Measurements from ENCODE around the gene TAF3. TPM values are rescaled to one million over a fixed set of nuclear protein-coding genes. Genes with fewer than 3 reads are reported as not detected.

The TAF3 gene
- total RNA-seq, 1 donor from 2014 or later, result 2.0 TPM

DNA sequence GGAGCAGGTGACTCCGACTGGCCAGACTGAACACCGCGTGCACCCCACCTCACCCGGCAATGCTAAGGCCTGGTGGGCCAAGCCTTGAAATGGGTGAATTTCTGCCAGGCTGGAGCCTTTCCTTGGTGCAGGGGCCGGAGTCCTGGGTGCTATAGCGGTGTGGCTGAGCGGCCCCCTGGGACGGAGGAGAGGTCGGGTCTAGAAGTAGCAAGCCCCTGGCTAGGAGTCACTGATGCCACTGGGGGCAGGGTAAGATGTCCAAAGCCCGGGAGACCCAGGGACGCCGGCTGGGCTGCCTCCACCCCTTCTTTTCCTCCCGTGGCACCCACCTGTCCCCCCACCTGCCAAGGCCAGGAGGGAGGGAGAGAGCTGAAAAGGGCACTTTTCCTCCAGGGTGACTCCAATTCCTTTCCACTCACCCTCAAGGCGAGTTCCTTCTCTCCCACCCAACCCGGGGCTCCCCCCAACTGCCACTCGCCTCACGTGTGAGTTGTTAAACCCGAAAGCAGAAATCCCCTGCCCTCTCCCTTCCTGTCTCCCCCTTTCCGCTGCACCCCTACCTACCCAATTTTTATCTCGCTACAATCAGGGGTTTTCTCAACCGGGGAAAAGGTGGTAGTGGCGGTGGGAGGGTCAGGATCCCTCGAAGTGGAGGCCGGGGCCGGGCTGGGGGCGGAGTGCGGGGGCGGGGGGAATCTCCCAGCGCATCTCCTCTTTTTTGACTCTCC is 230.1 kb downstream of the TAF3 start:
- DNase-seq, result no peak

- DNase-seq, result no peak
These were observed 230.9 kb downstream of the TAF3 start for GRCh38 chr10:8049045-8049864.

DNA sequence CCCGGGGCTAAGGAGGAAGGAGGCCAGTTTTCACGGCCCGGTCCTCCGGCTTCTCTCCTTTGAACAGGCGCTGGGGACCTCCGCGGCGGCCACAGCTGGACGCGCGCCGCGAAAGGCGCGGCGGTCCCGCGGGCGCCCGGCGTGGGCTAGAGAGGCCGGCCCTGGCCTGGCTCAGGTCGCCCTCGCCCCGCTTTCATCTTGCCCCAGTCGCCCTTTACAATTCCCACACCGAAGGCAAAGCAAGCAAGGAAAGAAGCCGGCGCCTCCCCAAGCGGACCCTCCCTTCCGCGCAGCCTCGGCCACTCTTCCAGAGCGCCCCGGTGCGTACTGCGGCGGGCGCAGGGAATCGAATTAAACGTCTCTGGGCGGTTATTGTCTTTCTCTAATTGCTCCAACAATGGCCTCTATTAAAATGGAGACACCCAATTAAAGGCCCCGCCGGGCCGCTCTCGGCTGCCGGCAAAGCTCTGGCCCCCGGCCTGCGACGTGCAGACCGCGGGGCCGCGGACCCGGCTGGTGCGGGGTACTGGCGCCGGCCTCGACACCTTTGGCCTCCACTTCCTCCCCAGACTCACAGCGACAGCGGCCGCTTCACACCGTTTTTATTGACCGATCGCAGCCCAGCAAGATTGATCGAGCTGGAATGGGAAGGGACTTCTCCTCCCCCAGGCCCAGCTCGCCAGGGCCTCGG is 231.7 kb downstream of the TAF3 start:
- no peak for DNase-seq

GRCh38 chr10:8050556-8051108 is 232.3 kb downstream of the TAF3 start:
- peak; percentile 49 for DNase-seq

DNA sequence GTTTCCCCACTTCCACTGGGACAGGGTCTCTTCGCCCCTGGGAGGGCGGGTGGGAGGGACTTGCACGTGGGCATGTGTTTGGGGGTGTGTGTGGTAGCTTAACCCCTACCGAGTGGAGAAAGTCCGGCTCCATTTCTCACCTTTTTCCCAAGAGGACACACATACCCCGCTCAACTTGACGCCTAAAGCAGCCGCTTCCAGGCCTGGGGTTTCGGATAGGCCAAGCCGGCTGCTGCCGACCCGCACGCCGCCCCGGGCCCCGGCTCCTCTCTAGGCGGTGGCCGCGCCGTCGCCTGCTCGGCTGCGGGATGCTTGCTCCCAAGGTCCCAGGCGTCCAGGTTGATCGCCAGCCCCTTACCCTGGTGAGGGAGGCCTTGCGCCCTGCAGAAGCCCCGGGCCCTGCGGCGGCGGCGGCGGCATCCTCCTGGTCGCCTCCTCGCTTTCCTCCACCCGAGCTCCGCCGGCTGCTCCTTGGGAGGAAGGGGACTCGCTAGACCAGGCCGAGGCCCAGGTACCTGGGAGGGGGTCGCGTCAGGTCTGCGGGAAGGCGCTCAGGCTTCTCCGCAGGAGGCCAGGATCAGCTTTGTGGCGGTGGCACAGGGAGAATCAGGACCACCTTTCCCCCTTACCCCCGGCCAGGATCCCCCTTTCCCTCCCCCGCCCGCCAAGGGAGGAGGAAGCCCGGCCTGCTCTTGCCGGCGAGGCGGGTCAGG is 233.0 kb downstream of the TAF3 start:
- DNase-seq, result no peak

DNA sequence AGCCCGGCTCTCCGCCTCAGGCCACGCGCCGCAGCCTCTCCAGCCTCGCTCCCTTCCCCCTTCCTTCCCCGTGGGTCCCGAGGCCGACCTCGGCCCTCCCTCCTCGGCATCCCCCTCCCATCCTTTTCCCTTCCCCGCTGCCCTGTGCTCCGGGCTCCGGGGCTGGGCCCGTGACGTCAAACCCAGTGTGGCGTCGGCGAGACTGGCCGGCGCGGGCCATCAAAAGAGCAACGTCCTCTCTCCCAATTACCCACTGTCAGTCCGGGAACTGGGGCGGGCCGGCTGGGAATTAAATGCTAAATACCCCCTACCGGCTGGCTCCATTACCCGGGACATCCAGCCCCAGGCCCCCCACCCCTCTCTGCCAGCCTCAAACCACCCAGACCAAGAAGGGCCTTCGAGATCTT is 233.5 kb downstream of the TAF3 start:
- DNase-seq, result no peak

GRCh38 chr10:8052341-8052955 is 234.1 kb downstream of the TAF3 start:
- DNase-seq, result no peak

DNA sequence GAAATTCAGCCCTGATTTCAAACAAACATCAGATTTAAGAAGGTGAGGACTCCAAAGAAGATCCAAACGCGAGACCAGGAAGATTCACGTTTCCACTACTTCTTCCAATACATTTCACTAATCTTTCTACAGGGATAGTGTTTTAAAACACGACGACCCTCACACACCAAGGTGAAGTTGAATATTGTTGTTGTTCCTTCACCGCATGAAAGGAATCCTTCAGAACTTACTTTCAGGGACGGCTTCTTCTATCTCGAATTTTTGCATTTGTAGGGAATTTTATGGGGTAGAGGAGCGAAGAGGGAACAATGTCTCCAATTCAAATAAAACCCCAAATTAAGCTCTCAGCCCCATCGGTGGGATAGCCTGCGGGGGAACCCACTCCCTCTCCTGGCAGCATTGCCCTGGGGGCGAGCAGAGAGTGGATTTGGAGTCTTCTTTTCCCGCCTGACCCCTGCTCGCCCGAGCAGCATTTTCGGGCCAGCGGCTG is 234.7 kb downstream of the TAF3 start:
- no peak for DNase-seq

DNA sequence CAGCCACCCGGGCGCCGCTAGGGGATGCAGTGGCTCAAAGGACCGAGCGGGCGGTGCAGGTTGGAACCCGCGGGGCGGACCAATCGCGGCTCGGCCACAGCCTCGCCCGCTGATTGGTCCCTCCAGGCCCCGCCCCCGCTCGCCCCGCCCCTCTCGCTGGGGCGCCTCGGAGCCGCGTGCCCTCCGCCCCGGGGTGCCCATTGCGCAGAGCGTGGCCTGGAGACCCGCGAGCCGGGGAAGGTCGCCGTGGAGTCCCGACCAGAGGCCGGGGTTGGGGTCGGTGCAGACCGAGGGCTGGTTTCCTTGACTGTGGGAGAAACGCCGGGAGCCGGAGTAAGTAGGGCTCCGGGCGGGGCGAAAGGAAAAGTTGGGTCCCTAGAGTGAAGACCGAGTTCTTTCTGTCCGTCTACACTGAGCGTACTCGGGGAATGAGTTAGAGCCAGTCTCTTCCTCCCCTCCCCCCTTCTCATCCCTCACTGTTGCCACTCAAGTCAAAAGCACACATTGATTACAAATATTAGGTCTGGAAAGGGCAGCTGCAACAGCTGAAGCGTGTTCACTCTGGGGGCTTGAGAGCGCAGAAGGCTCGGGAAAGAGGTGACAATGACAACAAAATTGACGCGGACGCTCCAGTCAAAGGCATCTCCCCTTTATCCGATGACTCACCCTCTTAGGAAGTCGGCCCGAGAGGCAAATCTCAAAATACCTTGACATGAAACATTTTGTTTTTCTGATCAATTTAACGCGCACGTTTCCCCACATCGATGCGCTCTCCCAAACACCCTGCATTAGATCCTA is 235.3 kb downstream of the TAF3 start:
- DNase-seq, result peak; percentile 91

DNA sequence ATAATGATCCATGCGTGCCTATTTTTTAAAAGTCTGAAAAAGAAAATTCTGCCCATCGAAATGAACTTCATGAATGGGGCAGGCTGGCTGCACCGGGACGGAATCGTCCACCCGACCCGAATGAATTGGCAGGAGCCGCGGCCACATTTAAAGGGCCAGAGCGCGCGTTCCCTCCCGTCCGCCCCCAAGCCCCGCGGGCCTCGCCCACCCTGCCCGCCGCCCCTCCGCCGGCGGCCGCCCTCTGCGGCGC is 235.9 kb downstream of the TAF3 start:
- DNase-seq, result peak; percentile 44

- DNase-seq, result peak; percentile 55
These were observed 236.4 kb downstream of the TAF3 start, which contains the start of gene GATA3 for GRCh38 chr10:8054494-8055407. Gene GATA3, plus strand, starts transcription at chr10:8054688. Its CDS starts 968 bp downstream, at chr10:8055656.

DNA sequence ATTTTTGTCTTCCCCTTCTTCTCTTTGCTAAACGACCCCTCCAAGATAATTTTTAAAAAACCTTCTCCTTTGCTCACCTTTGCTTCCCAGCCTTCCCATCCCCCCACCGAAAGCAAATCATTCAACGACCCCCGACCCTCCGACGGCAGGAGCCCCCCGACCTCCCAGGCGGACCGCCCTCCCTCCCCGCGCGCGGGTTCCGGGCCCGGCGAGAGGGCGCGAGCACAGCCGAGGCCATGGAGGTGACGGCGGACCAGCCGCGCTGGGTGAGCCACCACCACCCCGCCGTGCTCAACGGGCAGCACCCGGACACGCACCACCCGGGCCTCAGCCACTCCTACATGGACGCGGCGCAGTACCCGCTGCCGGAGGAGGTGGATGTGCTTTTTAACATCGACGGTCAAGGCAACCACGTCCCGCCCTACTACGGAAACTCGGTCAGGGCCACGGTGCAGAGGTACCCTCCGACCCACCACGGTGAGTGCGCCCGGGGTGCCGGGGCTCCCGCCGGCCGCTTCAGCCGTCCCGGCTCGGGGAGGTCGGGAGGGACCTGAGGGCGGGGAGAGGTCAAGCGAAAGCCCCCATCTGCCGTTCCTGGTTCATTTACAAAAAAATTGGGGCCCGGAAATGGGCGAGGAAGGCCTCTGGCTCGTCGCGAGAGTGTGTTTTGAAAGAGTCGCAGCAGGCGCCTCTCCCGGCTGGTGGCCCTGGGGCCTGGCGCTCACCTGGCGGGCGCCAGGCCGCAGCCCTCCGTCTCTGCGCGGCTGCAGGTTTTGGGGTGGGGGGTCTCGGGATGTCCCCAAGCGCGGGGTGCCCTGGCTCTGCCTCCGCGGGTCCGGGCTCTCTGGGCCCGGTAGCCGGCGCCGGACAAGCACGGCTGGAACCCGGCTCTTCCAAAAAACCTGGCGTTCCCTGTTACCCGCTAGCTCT is 237.4 kb downstream of the TAF3 start:
- DNase-seq, result no peak

GRCh38 chr10:8056378-8056777 is 238.1 kb downstream of the TAF3 start:
- no peak for DNase-seq

DNA sequence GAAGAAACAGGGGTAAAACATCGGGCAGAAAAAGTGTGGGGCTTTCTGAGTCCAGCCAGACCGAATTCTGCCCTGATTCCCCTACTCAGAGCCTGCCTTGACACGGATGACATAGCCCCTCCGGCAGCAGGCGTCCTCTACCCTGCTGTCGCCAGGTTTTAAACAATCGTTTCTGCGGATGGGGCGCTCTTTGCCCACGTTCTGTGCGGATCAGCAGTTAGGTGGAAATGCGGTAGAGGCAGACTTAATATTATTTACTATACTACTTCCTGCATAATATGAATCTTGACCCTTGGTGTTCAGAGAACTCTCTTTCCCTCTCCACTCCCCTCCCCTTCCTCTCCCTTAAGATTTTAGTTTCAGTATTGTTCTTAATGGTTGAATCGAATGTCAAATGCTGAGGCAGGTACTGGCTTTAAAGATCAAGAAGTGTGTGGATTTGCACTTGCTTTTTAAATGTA is 238.6 kb downstream of the TAF3 start:
- DNase-seq, result no peak

- DNase-seq, result no peak
These were observed 239.4 kb downstream of the TAF3 start for GRCh38 chr10:8057636-8058273.

DNA sequence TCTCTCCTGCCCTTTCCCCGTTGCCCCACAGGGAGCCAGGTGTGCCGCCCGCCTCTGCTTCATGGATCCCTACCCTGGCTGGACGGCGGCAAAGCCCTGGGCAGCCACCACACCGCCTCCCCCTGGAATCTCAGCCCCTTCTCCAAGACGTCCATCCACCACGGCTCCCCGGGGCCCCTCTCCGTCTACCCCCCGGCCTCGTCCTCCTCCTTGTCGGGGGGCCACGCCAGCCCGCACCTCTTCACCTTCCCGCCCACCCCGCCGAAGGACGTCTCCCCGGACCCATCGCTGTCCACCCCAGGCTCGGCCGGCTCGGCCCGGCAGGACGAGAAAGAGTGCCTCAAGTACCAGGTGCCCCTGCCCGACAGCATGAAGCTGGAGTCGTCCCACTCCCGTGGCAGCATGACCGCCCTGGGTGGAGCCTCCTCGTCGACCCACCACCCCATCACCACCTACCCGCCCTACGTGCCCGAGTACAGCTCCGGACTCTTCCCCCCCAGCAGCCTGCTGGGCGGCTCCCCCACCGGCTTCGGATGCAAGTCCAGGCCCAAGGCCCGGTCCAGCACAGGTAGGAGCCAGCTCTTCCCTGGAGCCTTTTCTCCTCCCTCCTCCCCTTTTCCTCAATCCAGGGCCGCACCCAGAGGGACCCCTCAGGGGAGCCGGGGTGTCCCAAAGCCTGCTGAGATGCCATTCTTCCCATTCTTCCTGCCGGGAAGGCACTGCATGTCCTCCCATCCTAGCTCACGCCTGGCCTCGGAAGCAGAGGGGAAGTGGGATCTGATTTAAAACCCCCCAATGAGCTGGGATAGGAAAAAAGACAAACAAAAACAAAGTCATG is 240.2 kb downstream of the TAF3 start:
- no peak for DNase-seq

Data from dermis blood vessel endothelial cell (primary cell).